Naive thymus-derived CD4-positive, alpha-beta T cell (primary cell): Measurements from ENCODE around the gene WDR70. TPM values are rescaled to one million over a fixed set of nuclear protein-coding genes. Genes with fewer than 3 reads are reported as not detected.

Experiments used
- ATAC-seq: fragments of 150-1000 bp; cut with Tn5 transposase; 2 replicates; pipeline ENCODE4 v1.10.0; 2021; ENCODE audit warnings: mild to moderate bottlenecking, moderate library complexity
- CTCF ChIA-PET: fragments of 350-600 bp; sonication (Branson Sonifier 250); formaldehyde crosslinking; loops from one replicate; lab custom pipeline; 2021; ENCODE audit warnings: antibody characterized with exemption; lab: Charles Lee
- POLR2A ChIA-PET: fragments of 350-600 bp; sonication (Branson Sonifier 250); formaldehyde crosslinking; loops from one replicate; lab custom pipeline; 2021; ENCODE audit warnings: antibody characterized with exemption, inconsistent platforms; lab: Charles Lee
- DNase-seq, 9 donors: peaks; one replicate each; pipeline versions ENCODE4 v3.0.0 to v3.0.0-alpha.2; 2020 to 2022; ENCODE audit warnings: mixed read lengths in 1 of 9
- H3K27ac ChIP-seq: one replicate; pipeline ENCODE4 v1.7.0; 2013; ENCODE audit warnings: mild to moderate bottlenecking, low read depth, low read length, moderate library complexity
- H3K27me3 ChIP-seq, 2 donors: one replicate each; pipeline ENCODE4 v1.7.0; 2013; ENCODE audit warnings: low read length in 2 of 2, mild to moderate bottlenecking in 2 of 2, moderate library complexity in 2 of 2; ENCODE audit not compliant: control insufficient read depth in 2 of 2, insufficient read depth in 2 of 2
- H3K36me3 ChIP-seq, 3 experiments: 1 replicate in 2 of 3; 2 replicates in 1 of 3; pipeline ENCODE4 v1.7.0; 2013; ENCODE audit warnings: low read length in 3 of 3, mild to moderate bottlenecking in 3 of 3, moderate library complexity in 1 of 3; ENCODE audit not compliant: insufficient read depth in 3 of 3, control insufficient read depth in 2 of 3
- H3K4me1 ChIP-seq, 2 donors: one replicate each; pipeline ENCODE4 v1.7.0; 2013; ENCODE audit warnings: low read length in 2 of 2, mild to moderate bottlenecking in 2 of 2, moderate library complexity in 1 of 2; ENCODE audit not compliant: control insufficient read depth in 2 of 2, insufficient read depth in 2 of 2
- H3K4me3 ChIP-seq: 2 replicates; pipeline ENCODE4 v1.7.0; 2013; ENCODE audit warnings: mild to moderate bottlenecking, low read length
- H3K9me3 ChIP-seq, 3 experiments: 1 replicate in 2 of 3; 2 replicates in 1 of 3; pipeline ENCODE4 v1.7.0; 2013; ENCODE audit warnings: low read length in 3 of 3; ENCODE audit not compliant: control insufficient read depth in 2 of 3
- H3K27ac Mint-ChIP-seq, 9 donors: one replicate each; pipeline ENCODE4 v1.8.0; 2020 to 2022; ENCODE audit warnings: mixed read lengths in 9 of 9, mild to moderate bottlenecking in 8 of 9, moderate library complexity in 5 of 9, inconsistent platforms in 2 of 9
- H3K27me3 Mint-ChIP-seq, 5 donors: one replicate each; pipeline ENCODE4 v1.8.0; 2021 to 2022; ENCODE audit warnings: mixed read lengths in 5 of 5, mild to moderate bottlenecking in 1 of 5
- H3K36me3 Mint-ChIP-seq, 5 donors: one replicate each; pipeline ENCODE4 v1.8.0; 2020 to 2022; ENCODE audit warnings: mixed read lengths in 5 of 5, mild to moderate bottlenecking in 3 of 5, inconsistent platforms in 1 of 5
- H3K4me1 Mint-ChIP-seq, 7 donors: one replicate each; pipeline ENCODE4 v1.8.0; 2020 to 2022; ENCODE audit warnings: mixed read lengths in 7 of 7, mild to moderate bottlenecking in 3 of 7, inconsistent platforms in 1 of 7
- H3K4me3 Mint-ChIP-seq, 10 donors: one replicate each; pipeline ENCODE4 v1.8.0; 2020 to 2022; ENCODE audit warnings: mild to moderate bottlenecking in 10 of 10, mixed read lengths in 10 of 10, moderate library complexity in 6 of 10, inconsistent platforms in 2 of 10
- H3K9me3 Mint-ChIP-seq, 11 donors: one replicate each; pipeline ENCODE4 v1.8.0; 2020 to 2022; ENCODE audit warnings: mixed read lengths in 11 of 11, mild to moderate bottlenecking in 4 of 11, inconsistent platforms in 1 of 11, moderate library complexity in 1 of 11
- intact Hi-C, 2 donors: fragments of 100-400 bp; cut with micrococcal nuclease; formaldehyde crosslinking; loops; one replicate each; pipeline ENCODE4 v1.15.1; 2023
- polyA plus RNA-seq, 2 donors: library from polyadenylated mRNA; unstranded; fragments of 300-500 nt; fragmentation: Illumina TruSeq; gene quantifications; one replicate each; pipeline ENCODE4 v1.2.3, GENCODE V29; 2021
- total RNA-seq, 6 experiments: library from RNA in 5 of 6; stranded (reverse) in 5 of 6; gene quantifications; 1 replicate in 5 of 6; 2 replicates in 1 of 6; pipeline ENCODE4 v1.2.3 and lab custom pipeline; 2021 to 2026

The WDR70 gene
- total and polyA plus RNA-seq, 7 experiments from 2014 or later = 17.7 to 41.4 (median 38.8) TPM

DNA sequence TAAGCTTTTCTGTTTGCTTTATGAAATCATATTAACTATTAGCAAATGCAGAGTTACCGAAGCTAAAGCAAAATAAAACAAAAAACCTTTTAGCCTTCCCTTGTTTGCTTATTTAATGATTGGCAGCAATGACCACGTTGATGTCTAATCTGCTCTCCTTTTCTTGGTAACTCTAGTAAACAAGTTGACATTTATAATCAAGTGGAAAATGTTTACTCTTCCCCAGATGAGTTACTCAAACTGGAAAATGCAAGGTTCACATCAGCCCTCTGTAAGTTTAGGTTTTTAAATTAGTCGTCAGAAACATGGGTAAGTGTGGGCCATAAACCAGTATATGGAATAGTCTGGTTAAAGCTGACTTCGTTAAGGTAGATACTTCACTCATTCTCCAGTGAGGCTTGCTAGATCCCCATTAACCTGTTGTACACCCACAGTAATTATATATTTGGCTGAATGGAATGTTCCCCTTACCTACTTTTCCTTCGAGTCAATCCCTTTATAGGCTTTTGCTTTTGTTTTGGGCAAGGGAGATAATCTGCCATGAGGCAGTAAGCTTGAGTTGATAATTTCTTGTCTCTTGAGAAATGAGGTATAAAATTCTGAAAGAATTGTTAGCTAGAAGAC, 359.9 kb downstream of the WDR70 start:
- ChIA-PET CTCF (no interaction called here), POLR2A (no interaction called here)
- Mint-ChIP-seq H3K27ac (no peak overlapping the region), H3K4me1 (peaks cover 0 to 24% (median 5%) of the 10 kb centered on the region in 7 donors), H3K4me3 (no peak overlapping the region), H3K36me3 (peaks cover 16 to 84% (median 73%) of the 10 kb centered on the region in 5 donors), H3K27me3 (no peaks in the 10 kb centered on the region), H3K9me3 (peaks cover 0 to 12% (median 1%) of the 10 kb centered on the region in 11 donors)
- intact Hi-C loops = loop anchor here in 1 of 2 donors (1.0 kb wide), 1 partner anchor 16 kb away; no protein-coding TSS in a partner anchor
- ATAC-seq (no peak), DNase-seq (no peak)
- Histone ChIP-seq H3K9me3 (no peaks in the 10 kb centered on the region), H3K36me3 (peaks cover 0 to 20% (median 0%) of the 10 kb centered on the region in 3 experiments), H3K4me1 (no peaks in the 10 kb centered on the region), H3K4me3 (no peak overlapping the region), H3K27ac (no peak overlapping the region), H3K27me3 (no peaks in the 10 kb centered on the region)

DNA sequence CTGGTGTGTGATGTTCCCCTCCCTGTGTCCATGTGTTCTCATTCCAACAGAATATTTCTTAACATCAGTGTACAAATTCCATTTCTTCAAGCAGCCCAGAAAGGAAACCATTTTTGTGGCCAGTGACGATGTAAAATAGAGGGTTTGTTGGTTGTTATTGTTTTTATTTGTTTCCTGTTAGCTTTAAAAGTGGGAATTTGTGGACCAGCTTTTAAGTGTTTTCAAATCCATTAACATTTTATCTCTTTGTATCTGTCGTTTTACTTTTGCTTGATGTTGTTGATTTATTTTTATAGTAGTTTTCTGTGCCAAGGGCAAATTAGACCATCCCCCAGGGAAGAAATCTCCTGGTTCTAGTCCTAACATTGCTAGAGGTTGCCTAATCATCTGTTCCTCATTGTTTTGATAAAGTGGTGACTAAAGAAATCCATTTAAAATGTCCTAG, 360.7 kb downstream of the WDR70 start:
- Histone ChIP-seq H3K27me3 (no peaks in the 10 kb centered on the region), H3K27ac (no peak overlapping the region), H3K4me3 (no peak overlapping the region), H3K4me1 (no peaks in the 10 kb centered on the region), H3K36me3 (peaks cover 0 to 21% (median 0%) of the 10 kb centered on the region in 3 experiments), H3K9me3 (no peaks in the 10 kb centered on the region)
- Mint-ChIP-seq H3K27me3 (no peaks in the 10 kb centered on the region), H3K27ac (no peak overlapping the region), H3K4me1 (peaks cover 0 to 24% (median 4%) of the 10 kb centered on the region in 7 donors), H3K4me3 (no peak overlapping the region), H3K36me3 (peaks cover 22 to 88% (median 76%) of the 10 kb centered on the region in 5 donors), H3K9me3 (peaks cover 0 to 18% (median 6%) of the 10 kb centered on the region in 11 donors)
- ChIA-PET POLR2A (no interaction called here), CTCF (no interaction called here)
- no peak for ATAC-seq
- DNase-seq = no peak
- intact Hi-C loops = no loop called here

DNA sequence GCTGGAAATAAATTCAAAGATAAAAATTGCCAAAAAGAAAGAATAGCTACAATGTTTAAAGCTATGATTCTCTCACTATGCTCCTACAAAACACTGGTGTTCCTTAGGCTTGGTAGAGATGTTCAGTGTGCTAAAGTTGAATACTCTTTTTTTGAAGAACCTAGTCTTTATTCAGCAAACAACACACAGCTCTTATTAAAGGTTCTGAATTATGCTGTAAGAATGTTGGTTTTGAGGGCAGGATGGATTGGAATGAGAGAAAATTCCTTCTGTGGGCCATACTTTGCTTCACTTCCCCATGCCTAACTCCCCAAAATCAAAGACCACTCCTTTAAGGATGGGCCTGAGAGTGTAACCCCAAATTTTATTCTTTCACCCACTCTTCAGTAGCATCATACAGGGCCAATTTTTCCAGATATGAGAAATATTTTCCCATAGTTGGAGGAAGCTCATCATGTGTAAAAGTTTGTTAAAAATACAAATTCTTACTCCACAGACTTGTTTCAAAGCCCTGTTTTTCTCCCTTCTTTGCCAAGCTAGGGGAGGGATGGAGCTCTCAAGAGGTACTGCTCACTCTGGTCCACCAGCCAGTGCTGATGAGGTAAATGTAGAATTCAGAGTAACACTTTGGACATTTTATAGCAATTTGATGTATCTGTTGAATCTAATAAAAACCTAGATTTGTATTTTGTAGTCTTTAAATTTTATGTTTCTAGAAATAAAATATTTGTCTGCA, 361.4 kb downstream of the WDR70 start:
- Histone ChIP-seq H3K4me3 (no peak overlapping the region), H3K36me3 (peaks cover 0 to 21% (median 0%) of the 10 kb centered on the region in 3 experiments), H3K4me1 (no peaks in the 10 kb centered on the region), H3K27ac (no peak overlapping the region), H3K9me3 (no peaks in the 10 kb centered on the region), H3K27me3 (no peaks in the 10 kb centered on the region)
- ATAC-seq = no peak
- CTCF ChIA-PET = no interaction called here
- Mint-ChIP-seq H3K36me3 (peaks cover 22 to 84% (median 75%) of the 10 kb centered on the region in 5 donors), H3K4me3 (no peak overlapping the region), H3K27me3 (no peaks in the 10 kb centered on the region), H3K4me1 (peaks cover 0 to 21% (median 4%) of the 10 kb centered on the region in 7 donors), H3K9me3 (peaks cover 2 to 22% (median 7%) of the 10 kb centered on the region in 11 donors), H3K27ac (no peak overlapping the region)
- POLR2A ChIA-PET = no interaction called here
- intact Hi-C loops = no loop called here
- DNase-seq = no peak

DNA sequence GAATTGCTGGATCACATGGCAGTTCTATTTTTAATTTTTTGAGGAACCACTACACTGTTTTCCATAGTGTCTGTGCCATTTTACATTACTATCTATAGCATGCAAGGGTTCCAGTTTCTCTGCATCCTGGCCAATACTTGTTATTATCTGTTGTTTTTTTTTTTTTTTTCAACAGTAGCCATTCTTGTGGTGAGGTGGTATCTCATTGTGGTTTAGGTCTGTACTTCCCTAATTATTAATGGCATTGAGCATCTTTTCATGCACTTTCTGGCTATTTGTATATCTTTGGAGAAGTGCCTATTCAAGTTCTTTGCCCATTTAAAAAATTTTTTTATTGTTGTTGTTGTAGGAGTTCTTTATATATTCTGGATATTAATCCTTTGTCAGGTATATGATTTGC, 363.0 kb downstream of the WDR70 start:
- H3K4me1 ChIP-seq = no peaks in the 10 kb centered on the region
- Mint-ChIP-seq H3K36me3 (peaks cover 22 to 86% (median 76%) of the 10 kb centered on the region in 5 donors), H3K27me3 (no peaks in the 10 kb centered on the region), H3K4me1 (peaks cover 0 to 13% (median 4%) of the 10 kb centered on the region in 7 donors), H3K4me3 (no peak overlapping the region), H3K27ac (no peak overlapping the region), H3K9me3 (peaks cover 5 to 32% (median 13%) of the 10 kb centered on the region in 11 donors)
- H3K9me3 ChIP-seq = no peaks in the 10 kb centered on the region
- ATAC-seq (no peak), DNase-seq (no peak)
- ChIA-PET POLR2A (no interaction called here), CTCF (no interaction called here)
- H3K27me3 ChIP-seq = no peaks in the 10 kb centered on the region
- intact Hi-C loops = no loop called here
- no peak overlapping the region for H3K4me3 ChIP-seq
- peaks cover 0 to 21% (median 0%) of the 10 kb centered on the region in 3 experiments for H3K36me3 ChIP-seq
- no peak overlapping the region for H3K27ac ChIP-seq

DNA sequence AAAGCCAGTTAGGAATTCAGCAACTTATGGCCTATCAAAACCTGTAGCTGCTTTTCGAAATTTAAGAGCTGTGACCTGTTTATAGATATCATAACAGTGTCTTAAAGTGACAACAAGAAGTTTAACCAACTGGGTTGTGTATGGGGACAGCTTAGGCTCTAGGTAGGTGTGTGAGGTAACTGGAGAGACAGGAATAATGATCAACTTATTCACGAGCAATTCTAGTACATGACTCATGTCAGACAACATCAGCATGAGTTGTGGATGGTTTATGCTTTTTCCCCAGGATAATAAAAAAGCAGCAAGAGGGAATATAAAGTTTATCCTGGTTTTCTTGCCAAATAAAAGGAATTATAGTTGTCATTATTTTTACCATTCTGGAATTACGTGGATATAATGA, 372.1 kb downstream of the WDR70 start:
- Mint-ChIP-seq H3K27ac (peak overlapping the region in 1 of 9 donors; percentile 67), H3K27me3 (no peaks in the 10 kb centered on the region), H3K4me3 (no peak overlapping the region), H3K4me1 (no peaks in the 10 kb centered on the region), H3K9me3 (peaks cover 0 to 31% (median 12%) of the 10 kb centered on the region in 11 donors), H3K36me3 (peaks cover 10 to 88% (median 81%) of the 10 kb centered on the region in 5 donors)
- CTCF ChIA-PET = no interaction called here
- no peak overlapping the region for H3K4me3 ChIP-seq
- DNase-seq (no peak), ATAC-seq (no peak)
- POLR2A ChIA-PET = no interaction called here
- H3K9me3 ChIP-seq = no peaks in the 10 kb centered on the region
- H3K4me1 ChIP-seq = no peaks in the 10 kb centered on the region
- intact Hi-C loops = no loop called here
- H3K27ac ChIP-seq = no peak overlapping the region
- no peaks in the 10 kb centered on the region for H3K27me3 ChIP-seq
- peaks cover 0 to 6% (median 5%) of the 10 kb centered on the region in 3 experiments for H3K36me3 ChIP-seq

DNA sequence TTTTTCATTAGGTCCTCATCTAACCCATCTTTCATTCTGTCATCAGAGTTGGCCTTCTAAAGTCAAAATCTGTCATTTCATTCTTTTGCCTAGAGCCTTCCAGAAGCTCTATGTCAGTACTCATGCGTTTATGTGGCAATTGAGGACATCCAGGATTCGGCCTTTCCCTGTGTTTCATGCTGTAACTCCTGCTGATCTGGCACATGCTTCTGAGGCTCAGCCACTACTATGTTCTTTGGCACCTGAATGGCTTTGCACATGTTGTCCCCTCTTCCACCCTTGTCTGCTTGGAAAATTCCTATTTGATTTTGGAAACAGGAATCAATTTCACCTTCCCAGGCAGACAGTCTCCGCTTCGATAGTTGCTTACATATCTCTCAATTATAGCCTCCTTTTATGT, 375.9 kb downstream of the WDR70 start:
- Mint-ChIP-seq H3K27ac (peak overlapping the region in 1 of 9 donors; percentile 26), H3K36me3 (peaks cover 11 to 65% (median 61%) of the 10 kb centered on the region in 5 donors), H3K4me1 (no peaks in the 10 kb centered on the region), H3K27me3 (no peaks in the 10 kb centered on the region), H3K9me3 (peaks cover 0 to 23% (median 9%) of the 10 kb centered on the region in 11 donors), H3K4me3 (no peak overlapping the region)
- CTCF ChIA-PET = no interaction called here
- H3K27me3 ChIP-seq = no peaks in the 10 kb centered on the region
- peaks cover 0 to 6% (median 5%) of the 10 kb centered on the region in 3 experiments for H3K36me3 ChIP-seq
- intact Hi-C loops = no loop called here
- no peak overlapping the region for H3K27ac ChIP-seq
- no peaks in the 10 kb centered on the region for H3K4me1 ChIP-seq
- DNase-seq (no peak), ATAC-seq (no peak)
- POLR2A ChIA-PET = no interaction called here
- H3K4me3 ChIP-seq = no peak overlapping the region
- H3K9me3 ChIP-seq = peaks cover 0 to 4% (median 0%) of the 10 kb centered on the region in 3 experiments
